ENCODE data around the gene LRRC28.

Gene LRRC28

GRCh38 chr15:99350408-99350807, 99.1 kb downstream of the LRRC28 start:
- no peak overlapping the region for H3K4me3 ChIP-seq (ENCODE audit: low read length)
- no peaks in the 10 kb centered on the region for H3K9me3 ChIP-seq (ENCODE audit: control insufficient read depth, low read length)
- H3K4me1 ChIP-seq (ENCODE audit: control insufficient read depth, insufficient read depth, low read length) = no peaks in the 10 kb centered on the region
- H3K9ac ChIP-seq (ENCODE audit: low read length) = no peak overlapping the region
- H3K27me3 ChIP-seq (ENCODE audit: control insufficient read depth, insufficient read depth, low read length) = no peaks in the 10 kb centered on the region
- H3K36me3 ChIP-seq (ENCODE audit: control insufficient read depth, insufficient read depth, low read length) = no peaks in the 10 kb centered on the region

GRCh38 chr15:99359769-99360168, 108.5 kb downstream of the LRRC28 start:
- Histone ChIP-seq H3K36me3 (ENCODE audit: control insufficient read depth, insufficient read depth, low read length) (no peaks in the 10 kb centered on the region), H3K4me1 (ENCODE audit: control insufficient read depth, insufficient read depth, low read length) (no peaks in the 10 kb centered on the region), H3K9ac (ENCODE audit: low read length) (no peak overlapping the region), H3K27me3 (ENCODE audit: control insufficient read depth, insufficient read depth, low read length) (no peaks in the 10 kb centered on the region), H3K4me3 (ENCODE audit: low read length) (no peak overlapping the region), H3K9me3 (ENCODE audit: control insufficient read depth, low read length) (no peaks in the 10 kb centered on the region)

GRCh38 chr15:99361545-99362185, 110.4 kb downstream of the LRRC28 start:
- no peaks in the 10 kb centered on the region for H3K27me3 ChIP-seq (ENCODE audit: control insufficient read depth, insufficient read depth, low read length)
- H3K4me1 ChIP-seq (ENCODE audit: control insufficient read depth, insufficient read depth, low read length) = no peaks in the 10 kb centered on the region
- H3K9ac ChIP-seq (ENCODE audit: low read length) = no peak overlapping the region
- no peaks in the 10 kb centered on the region for H3K9me3 ChIP-seq (ENCODE audit: control insufficient read depth, low read length)
- H3K4me3 ChIP-seq (ENCODE audit: low read length) = no peak overlapping the region
- no peaks in the 10 kb centered on the region for H3K36me3 ChIP-seq (ENCODE audit: control insufficient read depth, insufficient read depth, low read length)

GRCh38 chr15:99365242-99365641, 114.0 kb downstream of the LRRC28 start:
- Histone ChIP-seq H3K36me3 (ENCODE audit: control insufficient read depth, insufficient read depth, low read length) (no peaks in the 10 kb centered on the region), H3K9me3 (ENCODE audit: control insufficient read depth, low read length) (no peaks in the 10 kb centered on the region), H3K27me3 (ENCODE audit: control insufficient read depth, insufficient read depth, low read length) (no peaks in the 10 kb centered on the region), H3K9ac (ENCODE audit: low read length) (no peak overlapping the region), H3K4me3 (ENCODE audit: low read length) (no peak overlapping the region), H3K4me1 (ENCODE audit: control insufficient read depth, insufficient read depth, low read length) (no peaks in the 10 kb centered on the region)

- H3K27me3 ChIP-seq (ENCODE audit: control insufficient read depth, insufficient read depth, low read length) = no peaks in the 10 kb centered on the region
- no peak overlapping the region for H3K9ac ChIP-seq (ENCODE audit: low read length)
- no peaks in the 10 kb centered on the region for H3K4me1 ChIP-seq (ENCODE audit: control insufficient read depth, insufficient read depth, low read length)
- H3K36me3 ChIP-seq (ENCODE audit: control insufficient read depth, insufficient read depth, low read length) = no peaks in the 10 kb centered on the region
- no peak overlapping the region for H3K4me3 ChIP-seq (ENCODE audit: low read length)
- no peaks in the 10 kb centered on the region for H3K9me3 ChIP-seq (ENCODE audit: control insufficient read depth, low read length)
Observed at GRCh38 chr15:99366013-99366412, 114.7 kb downstream of the LRRC28 start.

- H3K9ac ChIP-seq (ENCODE audit: low read length) = no peak overlapping the region
- no peaks in the 10 kb centered on the region for H3K4me1 ChIP-seq (ENCODE audit: control insufficient read depth, insufficient read depth, low read length)
- H3K4me3 ChIP-seq (ENCODE audit: low read length) = no peak overlapping the region
- no peaks in the 10 kb centered on the region for H3K27me3 ChIP-seq (ENCODE audit: control insufficient read depth, insufficient read depth, low read length)
- H3K36me3 ChIP-seq (ENCODE audit: control insufficient read depth, insufficient read depth, low read length) = no peaks in the 10 kb centered on the region
- H3K9me3 ChIP-seq (ENCODE audit: control insufficient read depth, low read length) = no peaks in the 10 kb centered on the region
Observed at GRCh38 chr15:99368743-99369142, 117.5 kb downstream of the LRRC28 start.

GRCh38 chr15:99369196-99369595, 117.9 kb downstream of the LRRC28 start:
- no peaks in the 10 kb centered on the region for H3K36me3 ChIP-seq (ENCODE audit: control insufficient read depth, insufficient read depth, low read length)
- no peak overlapping the region for H3K4me3 ChIP-seq (ENCODE audit: low read length)
- H3K27me3 ChIP-seq (ENCODE audit: control insufficient read depth, insufficient read depth, low read length) = no peaks in the 10 kb centered on the region
- H3K4me1 ChIP-seq (ENCODE audit: control insufficient read depth, insufficient read depth, low read length) = no peaks in the 10 kb centered on the region
- no peaks in the 10 kb centered on the region for H3K9me3 ChIP-seq (ENCODE audit: control insufficient read depth, low read length)
- no peak overlapping the region for H3K9ac ChIP-seq (ENCODE audit: low read length)

- no peak overlapping the region for H3K9ac ChIP-seq (ENCODE audit: low read length)
- H3K27me3 ChIP-seq (ENCODE audit: control insufficient read depth, insufficient read depth, low read length) = no peaks in the 10 kb centered on the region
Observed at GRCh38 chr15:99371180-99372103, 120.2 kb downstream of the LRRC28 start.

GRCh38 chr15:99385005-99385669, 133.9 kb downstream of the LRRC28 start:
- no peaks in the 10 kb centered on the region for H3K9me3 ChIP-seq (ENCODE audit: control insufficient read depth, low read length)
- H3K4me1 ChIP-seq (ENCODE audit: control insufficient read depth, insufficient read depth, low read length) = peaks cover 13% of the 10 kb centered on the region
- H3K36me3 ChIP-seq (ENCODE audit: control insufficient read depth, insufficient read depth, low read length) = no peaks in the 10 kb centered on the region
- no peak overlapping the region for H3K4me3 ChIP-seq (ENCODE audit: low read length)
- H3K9ac ChIP-seq (ENCODE audit: low read length) = no peak overlapping the region
- no peaks in the 10 kb centered on the region for H3K27me3 ChIP-seq (ENCODE audit: control insufficient read depth, insufficient read depth, low read length)

More at GRCh38 chr15:99371180-99372103, 120.2 kb downstream of the LRRC28 start:
- H3K36me3 ChIP-seq (ENCODE audit: control insufficient read depth, insufficient read depth, low read length) = no peaks in the 10 kb centered on the region
- H3K4me1 ChIP-seq (ENCODE audit: control insufficient read depth, insufficient read depth, low read length) = no peaks in the 10 kb centered on the region
- H3K4me3 ChIP-seq (ENCODE audit: low read length) = no peak overlapping the region
- no peaks in the 10 kb centered on the region for H3K9me3 ChIP-seq (ENCODE audit: control insufficient read depth, low read length)

- Histone ChIP-seq H3K9me3 (ENCODE audit: control insufficient read depth, low read length) (no peaks in the 10 kb centered on the region), H3K9ac (ENCODE audit: low read length) (no peak overlapping the region), H3K4me3 (ENCODE audit: low read length) (no peak overlapping the region), H3K36me3 (ENCODE audit: control insufficient read depth, insufficient read depth, low read length) (no peaks in the 10 kb centered on the region), H3K4me1 (ENCODE audit: control insufficient read depth, insufficient read depth, low read length) (peaks cover 13% of the 10 kb centered on the region), H3K27me3 (ENCODE audit: control insufficient read depth, insufficient read depth, low read length) (no peaks in the 10 kb centered on the region)
Observed at GRCh38 chr15:99385865-99386264, 134.6 kb downstream of the LRRC28 start.

GRCh38 chr15:99386391-99386790, 135.1 kb downstream of the LRRC28 start:
- no peaks in the 10 kb centered on the region for H3K27me3 ChIP-seq (ENCODE audit: control insufficient read depth, insufficient read depth, low read length)
- H3K9me3 ChIP-seq (ENCODE audit: control insufficient read depth, low read length) = no peaks in the 10 kb centered on the region
- peaks cover 13% of the 10 kb centered on the region for H3K4me1 ChIP-seq (ENCODE audit: control insufficient read depth, insufficient read depth, low read length)
- no peak overlapping the region for H3K9ac ChIP-seq (ENCODE audit: low read length)
- no peaks in the 10 kb centered on the region for H3K36me3 ChIP-seq (ENCODE audit: control insufficient read depth, insufficient read depth, low read length)
- no peak overlapping the region for H3K4me3 ChIP-seq (ENCODE audit: low read length)
